ENCODE results near the gene MAP1A.

DNA sequence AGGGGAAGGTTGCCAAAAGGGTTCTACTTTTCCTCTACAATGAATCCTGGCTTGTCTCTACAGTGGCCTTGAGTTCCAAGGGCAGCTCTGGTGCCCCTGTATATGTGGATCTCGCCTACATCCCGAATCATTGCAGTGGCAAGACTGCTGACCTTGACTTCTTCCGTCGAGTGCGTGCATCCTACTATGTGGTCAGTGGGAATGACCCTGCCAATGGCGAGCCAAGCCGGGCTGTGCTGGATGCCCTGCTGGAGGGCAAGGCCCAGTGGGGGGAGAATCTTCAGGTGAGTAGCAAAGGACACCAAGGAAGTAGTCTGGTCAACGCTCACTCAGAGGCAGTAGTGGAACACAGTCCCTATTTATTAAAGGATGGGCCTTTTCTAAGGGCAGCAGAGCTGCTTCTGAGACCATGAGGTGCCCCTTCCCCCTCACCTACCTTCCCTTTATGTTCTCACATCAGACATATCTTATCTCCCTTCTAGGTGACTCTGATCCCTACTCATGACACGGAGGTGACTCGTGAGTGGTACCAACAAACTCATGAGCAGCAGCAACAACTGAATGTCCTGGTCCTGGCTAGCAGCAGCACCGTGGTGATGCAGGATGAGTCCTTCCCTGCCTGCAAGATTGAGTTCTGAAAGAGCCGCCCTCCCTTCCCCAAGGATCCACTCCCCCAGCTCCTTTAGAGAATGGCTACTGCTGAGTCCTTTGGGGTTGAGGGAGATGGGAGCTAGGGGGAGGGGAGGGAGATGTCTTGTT is 12.4 kb downstream of the MAP1A start:
- TF ChIP-seq POLR2A (IDR thresholded peaks at IDR 0.05), result no peak
- TF ChIP-seq, protein P1, sequence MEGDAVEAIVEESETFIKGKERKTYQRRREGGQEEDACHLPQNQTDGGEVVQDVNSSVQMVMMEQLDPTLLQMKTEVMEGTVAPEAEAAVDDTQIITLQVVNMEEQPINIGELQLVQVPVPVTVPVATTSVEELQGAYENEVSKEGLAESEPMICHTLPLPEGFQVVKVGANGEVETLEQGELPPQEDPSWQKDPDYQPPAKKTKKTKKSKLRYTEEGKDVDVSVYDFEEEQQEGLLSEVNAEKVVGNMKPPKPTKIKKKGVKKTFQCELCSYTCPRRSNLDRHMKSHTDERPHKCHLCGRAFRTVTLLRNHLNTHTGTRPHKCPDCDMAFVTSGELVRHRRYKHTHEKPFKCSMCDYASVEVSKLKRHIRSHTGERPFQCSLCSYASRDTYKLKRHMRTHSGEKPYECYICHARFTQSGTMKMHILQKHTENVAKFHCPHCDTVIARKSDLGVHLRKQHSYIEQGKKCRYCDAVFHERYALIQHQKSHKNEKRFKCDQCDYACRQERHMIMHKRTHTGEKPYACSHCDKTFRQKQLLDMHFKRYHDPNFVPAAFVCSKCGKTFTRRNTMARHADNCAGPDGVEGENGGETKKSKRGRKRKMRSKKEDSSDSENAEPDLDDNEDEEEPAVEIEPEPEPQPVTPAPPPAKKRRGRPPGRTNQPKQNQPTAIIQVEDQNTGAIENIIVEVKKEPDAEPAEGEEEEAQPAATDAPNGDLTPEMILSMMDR (IDR thresholded peaks at IDR 0.05), result no peak
- TF ChIP-seq EP300 (IDR thresholded peaks at IDR 0.05), result no peak

All from gastroesophageal sphincter (tissue), 3 donors.